ENCODE data around the gene IER2.

- TF ChIP-seq CTCF (IDR thresholded peaks at IDR 0.05) (no peak), EZH2 (IDR thresholded peaks at IDR 0.05) (no peak), EZH2phosphoT487 (IDR thresholded peaks at IDR 0.05) (no peak)
Observed at GRCh38 chr19:13164343-13165161, 14.3 kb downstream of the IER2 start.
